Esophagus squamous epithelium (tissue), 4 donors: ENCODE measurements around the gene ZNF175.

Experiments used
- CTCF ChIP-seq, 6 experiments: fragments of 450-650 bp in 4 of 6; fragments of 200-600 bp in 2 of 6; sonication (generic) in 2 of 6; IDR thresholded peaks; one replicate each; pipeline ENCODE4 v1.5.1; 2016 to 2019; ENCODE audit warnings: antibody characterized with exemption in 6 of 6, mild to moderate bottlenecking in 4 of 6, moderate library complexity in 4 of 6
- POLR2A ChIP-seq, 4 donors: fragments of 450-650 bp; IDR thresholded peaks; one replicate each; pipeline ENCODE4 v1.6.1; 2017; ENCODE audit warnings: antibody characterized with exemption in 4 of 4, mild to moderate bottlenecking in 4 of 4, moderate library complexity in 3 of 4

DNA sequence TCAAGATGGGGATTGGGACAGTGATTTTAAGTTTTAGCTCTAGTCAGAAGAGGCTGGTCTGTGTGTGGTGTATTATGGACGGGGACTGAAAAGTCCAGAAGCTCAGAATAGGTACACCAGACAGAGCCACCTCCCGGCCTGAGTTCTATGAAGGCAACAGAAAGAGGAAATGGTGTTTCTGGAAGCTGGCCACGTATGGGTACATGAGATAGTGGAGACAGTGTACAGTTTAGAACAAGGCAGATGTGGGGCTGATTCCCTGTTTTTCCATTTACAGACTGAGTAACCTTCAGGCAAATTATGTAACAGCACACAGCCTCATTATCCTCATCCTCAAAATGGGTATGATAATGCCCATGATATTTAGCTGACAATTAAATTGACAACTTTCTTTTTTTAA, 1.3 kb downstream of the ZNF175 start:
- TF ChIP-seq POLR2A (IDR thresholded peaks at IDR 0.05) (no peak), CTCF (IDR thresholded peaks at IDR 0.05) (no peak)
